ENCODE results near the gene TBXAS1.

Gene TBXAS1

DNA sequence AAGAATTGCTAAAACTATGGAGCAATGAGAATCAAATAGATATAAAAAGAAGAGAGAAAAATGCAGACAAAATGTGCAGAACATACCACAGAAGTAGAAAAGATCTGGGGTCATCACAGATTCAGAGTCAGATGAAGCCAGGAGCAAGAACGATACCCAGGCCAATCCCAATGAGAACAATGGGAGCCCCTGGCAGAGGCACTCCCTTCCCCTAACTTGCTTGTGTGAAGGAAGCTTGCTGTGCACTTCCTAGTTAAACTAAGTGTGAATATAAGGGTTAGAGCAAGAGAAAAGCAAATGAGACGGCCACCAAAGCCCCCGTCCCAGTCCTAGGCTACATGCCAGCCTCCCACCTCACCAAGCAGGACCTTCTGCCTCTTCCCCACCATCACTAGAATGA is 221.0 kb downstream of the TBXAS1 start:
- DNase-seq (ENCODE audit: low spot score), result no peak

DNA sequence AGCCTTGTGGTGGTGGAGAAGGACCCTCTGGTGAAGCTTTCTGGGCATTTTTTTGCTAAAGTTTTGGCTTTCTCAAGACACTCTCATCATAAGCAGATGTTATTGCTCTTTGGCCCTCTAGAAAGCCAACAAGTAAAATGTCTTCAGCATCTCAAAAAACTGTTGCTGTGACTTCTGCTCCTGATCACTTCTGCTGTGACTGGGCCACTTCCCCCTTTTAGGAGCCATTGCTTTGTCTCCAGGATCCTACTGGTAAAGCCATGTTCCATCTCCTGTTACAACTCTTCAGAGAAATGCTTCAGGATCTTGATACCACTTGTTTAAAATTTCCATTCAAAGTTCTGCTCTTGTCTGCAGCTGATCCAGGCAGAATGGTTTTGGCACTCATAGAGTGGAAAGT is 222.8 kb downstream of the TBXAS1 start:
- no peak for DNase-seq (ENCODE audit: low spot score)

DNA sequence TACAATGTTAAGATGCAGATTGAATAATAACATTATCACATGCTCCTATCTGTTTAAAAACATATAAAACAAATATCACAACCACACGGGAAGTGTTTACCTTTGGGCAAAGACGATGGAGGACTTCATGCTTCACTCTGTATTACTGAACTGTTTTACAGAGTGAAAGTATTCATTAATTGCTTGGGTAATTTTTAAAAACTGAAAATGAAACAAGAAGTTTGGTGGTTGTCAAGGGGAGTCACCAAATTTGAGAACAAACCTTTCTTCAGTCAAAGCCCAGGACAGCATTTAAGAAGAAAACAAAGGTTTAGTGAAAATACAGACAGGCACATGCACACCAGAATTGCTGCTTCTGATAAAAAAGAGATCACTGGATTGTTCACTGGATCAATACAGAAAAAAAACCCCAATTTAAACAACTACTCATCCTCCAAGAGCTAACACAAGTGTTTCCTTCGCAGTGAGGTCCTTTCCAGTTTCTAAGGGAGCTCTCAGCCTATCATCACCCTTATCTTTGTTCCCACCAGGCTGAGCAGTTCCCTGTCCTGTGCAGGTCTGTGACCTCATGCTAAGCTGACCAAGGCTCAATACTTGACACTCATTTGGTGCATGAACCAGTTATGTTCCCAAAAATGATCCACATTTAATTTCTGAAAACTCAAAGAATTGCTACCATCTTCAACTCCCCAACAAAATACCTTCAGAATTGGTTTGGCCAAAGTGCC is 224.9 kb downstream of the TBXAS1 start:
- no peak for DNase-seq (ENCODE audit: low spot score)

DNA sequence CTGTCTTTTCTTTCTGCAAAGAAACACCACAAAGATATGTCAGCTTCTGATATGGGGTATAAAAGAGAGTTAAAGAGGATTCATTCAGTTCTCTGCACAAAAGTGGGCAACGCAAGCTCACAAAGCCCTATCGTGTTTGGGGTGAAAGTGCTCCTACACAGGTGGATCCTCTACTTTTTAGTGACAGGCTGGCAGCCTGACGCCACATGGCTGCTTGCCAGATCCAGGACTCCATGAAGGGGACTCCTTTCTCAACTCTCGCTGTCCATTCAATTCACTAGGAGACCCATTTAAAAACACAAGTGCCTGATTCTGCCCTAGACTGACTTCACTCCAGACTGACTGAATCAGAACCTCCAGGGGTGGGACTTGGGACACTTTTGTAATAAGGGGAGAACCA is 225.7 kb downstream of the TBXAS1 start:
- no peak for DNase-seq (ENCODE audit: low spot score)

DNA sequence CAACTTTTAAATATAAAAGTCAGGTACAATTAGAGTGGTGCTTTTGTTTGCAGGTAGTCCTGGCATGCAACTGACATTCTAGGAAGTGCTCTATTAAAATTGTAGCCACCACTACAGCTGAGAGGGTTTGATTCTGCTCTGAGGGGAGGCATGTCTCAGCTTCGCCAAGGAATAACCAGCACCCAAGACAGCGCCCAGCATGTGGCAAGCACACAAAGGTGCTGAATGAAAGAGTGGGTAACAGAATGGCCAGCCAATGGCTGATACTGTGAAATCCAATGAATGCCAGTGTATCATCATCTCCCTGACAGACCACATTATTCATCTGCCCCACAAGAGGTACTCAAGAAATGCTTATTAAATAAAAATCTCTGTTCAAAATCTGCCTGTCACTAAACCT is 226.8 kb downstream of the TBXAS1 start:
- no peak for DNase-seq (ENCODE audit: low spot score)

DNA sequence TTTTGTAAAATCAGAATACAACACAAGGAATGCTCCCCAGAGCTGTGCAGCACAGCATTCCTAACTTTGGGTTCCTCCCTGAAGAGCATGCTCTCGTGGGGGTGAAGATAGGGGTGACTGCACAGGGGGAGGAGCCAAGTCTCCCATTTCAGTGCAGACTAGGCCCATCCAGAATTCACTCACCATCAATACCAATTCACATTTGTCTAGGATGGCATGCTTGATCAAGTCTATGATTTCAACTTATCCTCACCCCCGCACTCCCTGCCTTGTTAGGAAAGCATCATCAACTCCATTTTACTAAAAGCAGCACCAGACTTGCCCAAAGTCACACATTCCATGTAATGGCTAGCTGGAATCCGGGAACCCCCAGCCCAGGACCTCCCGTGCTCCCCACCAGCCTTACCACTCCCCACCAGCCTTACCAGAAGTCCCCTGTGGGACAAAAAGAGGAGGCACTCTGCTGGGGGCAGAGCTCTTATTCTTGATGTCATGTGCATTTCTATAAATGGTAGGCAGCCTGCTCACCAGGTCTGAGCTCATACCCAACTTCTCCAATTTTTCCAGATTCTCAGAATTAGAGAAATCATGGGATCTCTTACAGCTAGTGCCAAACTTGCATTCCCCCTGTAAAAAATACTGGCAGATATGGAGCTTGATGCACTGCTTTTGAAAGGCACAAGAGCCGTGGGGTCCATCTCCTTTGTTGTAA is 227.5 kb downstream of the TBXAS1 start:
- DNase-seq (ENCODE audit: low spot score), result no peak

DNA sequence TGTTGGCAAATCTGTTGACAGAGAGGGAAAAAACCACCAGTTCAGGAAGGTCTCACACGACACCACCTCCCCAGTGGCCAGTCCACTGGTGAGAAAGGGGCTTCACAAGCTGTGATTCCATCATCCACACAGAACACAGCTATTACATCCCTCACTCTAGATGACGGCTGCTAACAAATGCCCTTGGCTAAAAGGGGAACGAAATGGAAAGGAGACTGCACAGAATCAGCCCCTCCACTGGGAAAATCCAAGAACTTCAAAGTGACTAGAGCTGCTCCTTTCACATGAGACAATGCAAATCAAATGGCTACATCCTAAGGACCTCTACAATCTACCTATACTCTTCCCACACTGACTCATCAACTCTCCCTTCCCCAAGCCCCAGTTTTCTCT is 228.1 kb downstream of the TBXAS1 start:
- no peak for DNase-seq (ENCODE audit: low spot score)

DNA sequence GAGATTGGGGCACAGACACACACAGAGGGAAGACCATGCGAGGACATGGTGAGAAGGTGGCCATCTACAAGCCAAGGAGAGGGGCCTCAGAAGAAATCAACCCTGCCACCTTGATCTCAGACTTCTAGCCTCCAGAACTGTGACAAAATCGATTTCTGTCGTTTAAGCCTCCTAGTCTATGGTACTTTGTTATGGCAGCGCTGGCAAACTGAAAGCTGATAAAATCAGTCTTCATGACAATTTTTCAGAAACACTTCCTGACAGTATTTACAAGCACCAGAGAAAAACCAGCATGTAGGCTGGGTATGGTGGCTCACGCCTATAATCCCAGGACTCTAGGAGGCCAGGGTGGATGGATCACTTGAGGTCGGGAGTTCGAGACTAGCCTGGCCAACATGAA is 229.5 kb downstream of the TBXAS1 start:
- DNase-seq (ENCODE audit: low spot score), result no peak

DNA sequence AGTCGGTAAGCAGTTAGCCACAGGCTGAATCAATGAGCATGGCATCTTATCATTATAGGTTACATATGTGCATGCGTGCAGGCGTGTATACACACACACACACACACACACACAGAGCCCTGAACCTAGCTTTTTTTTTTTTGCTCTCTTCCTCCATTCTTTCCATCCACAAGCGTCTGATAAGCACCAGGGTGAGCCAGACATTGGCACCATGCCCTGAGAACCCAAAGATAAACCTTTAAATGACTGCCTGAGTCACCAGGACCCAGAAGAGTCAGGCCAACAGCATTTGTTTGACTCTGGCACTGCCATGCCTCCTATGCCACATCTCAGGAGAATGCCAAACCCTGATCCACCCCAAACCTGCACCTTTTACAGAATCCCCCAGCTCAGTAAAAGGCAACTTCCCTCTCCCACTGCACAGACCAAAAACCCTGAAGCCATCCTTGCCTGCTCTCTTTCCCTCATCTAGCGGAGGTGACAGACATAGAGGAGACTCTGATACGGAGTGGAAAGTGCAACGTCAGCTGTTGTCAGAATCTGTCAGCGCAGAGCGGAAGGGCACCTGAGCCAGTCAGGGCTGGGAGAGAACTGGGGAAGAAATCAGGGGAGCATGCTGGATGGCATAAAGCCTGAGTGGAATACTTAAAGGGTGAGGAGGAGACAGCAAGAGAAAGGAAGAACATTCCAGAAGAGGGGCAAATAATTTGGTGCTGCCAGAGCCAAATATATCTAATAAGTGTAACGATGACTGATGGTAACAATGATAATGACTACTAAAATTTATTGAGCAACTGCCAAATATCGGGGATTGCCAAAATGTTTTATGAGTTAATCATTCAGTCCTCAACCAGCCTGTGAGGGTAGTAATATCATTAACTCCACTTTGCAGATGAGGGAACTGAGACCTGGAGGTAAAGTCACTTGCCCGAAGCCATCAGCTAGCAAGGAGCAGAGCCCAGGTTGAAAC is 230.5 kb downstream of the TBXAS1 start:
- DNase-seq (ENCODE audit: low spot score), result peak; percentile 91

DNA sequence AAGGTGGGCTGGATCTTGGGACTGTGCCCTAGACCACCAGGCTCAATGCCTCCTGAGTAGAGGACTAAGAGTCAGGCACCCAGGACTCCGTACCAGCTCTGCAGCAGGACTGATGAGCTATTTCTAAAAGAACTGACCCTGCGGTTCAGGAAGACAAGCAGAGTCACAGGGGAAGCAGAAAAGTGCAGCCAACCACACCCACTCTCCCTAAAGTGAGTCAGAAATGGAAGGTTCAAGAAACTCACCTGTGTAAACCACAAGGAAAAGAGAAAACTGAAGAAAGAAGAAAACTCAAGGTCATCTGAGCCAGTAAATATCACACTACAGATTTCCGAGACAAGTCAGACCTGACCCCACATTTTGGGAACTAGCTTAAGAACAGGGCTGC is 231.2 kb downstream of the TBXAS1 start:
- peak; percentile 50 for DNase-seq (ENCODE audit: low spot score)

DNA sequence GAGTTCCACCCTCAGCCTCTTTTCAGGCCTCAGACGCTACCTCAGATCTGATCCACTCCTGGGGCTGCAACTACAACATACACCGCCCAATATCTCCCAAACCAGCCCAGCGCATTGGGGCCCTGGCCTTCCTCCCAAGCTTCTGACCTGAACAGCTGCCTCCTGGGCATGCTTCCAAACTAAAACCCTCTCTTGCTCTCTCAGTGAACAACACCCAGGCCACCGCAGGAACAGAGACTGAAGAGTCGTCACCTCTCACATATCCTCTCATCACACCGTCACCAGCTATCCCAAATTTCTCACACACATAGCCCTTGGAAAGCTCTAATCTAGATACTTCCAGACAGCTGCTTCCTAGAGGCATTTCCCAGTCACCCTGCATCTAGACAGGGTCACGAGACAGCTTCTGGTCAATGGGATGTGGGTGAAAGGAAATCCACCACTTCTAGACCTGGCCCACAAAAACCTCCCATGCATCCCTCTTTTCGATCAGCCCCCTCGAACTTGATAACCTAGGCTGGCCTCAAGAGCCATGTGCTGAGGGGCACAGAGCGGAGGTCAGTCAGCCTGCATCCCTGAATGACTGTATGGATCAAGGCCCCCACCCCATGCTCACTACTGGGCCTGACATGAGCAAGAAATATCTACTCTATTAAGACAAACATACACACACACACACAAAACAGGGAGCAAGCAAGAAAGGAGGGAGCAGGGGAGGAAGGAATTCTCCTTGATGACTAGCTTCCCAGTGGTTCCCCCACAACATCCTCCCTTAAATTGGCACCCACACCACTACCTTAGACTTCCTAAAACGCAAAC is 231.9 kb downstream of the TBXAS1 start:
- DNase-seq (ENCODE audit: low spot score), result peak; percentile 79

DNA sequence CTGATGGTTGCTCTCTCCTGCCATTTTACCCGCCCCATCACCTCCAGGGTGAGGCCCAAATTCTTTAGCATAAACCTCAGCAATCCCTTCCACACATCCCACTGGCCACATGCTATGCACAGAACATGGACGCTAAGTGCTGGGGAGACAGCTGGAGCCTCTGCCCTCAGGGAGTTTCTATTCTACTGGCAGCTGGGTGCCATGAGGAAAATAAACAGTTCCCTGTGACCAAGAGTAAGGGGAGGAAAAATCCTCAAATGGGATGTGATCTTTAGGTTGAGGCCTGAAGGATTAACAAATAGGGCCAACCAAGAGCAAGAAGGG is 232.5 kb downstream of the TBXAS1 start:
- DNase-seq (ENCODE audit: low spot score), result peak; percentile 26

DNA sequence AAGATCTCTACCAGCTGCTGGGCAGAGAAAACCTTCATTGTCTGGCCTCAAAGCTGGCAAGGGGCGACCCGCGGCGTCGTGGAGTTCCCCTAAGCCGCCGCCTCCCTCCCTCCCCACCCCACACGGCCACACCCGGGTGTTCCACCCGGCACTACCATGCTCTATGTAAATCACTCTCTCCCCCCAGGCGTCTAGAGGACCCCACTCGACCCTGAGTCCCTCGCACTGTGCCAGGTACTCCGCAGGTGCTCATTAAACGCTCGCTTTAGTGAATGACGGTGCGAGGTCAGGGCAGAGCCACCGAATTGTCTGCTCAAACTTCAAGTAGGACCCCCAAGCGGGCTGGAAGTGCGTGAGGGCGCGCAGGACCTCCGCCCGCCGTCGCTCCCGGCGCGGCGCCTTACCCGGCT is 233.1 kb downstream of the TBXAS1 start:
- peak; percentile 48 for DNase-seq (ENCODE audit: low spot score)

DNA sequence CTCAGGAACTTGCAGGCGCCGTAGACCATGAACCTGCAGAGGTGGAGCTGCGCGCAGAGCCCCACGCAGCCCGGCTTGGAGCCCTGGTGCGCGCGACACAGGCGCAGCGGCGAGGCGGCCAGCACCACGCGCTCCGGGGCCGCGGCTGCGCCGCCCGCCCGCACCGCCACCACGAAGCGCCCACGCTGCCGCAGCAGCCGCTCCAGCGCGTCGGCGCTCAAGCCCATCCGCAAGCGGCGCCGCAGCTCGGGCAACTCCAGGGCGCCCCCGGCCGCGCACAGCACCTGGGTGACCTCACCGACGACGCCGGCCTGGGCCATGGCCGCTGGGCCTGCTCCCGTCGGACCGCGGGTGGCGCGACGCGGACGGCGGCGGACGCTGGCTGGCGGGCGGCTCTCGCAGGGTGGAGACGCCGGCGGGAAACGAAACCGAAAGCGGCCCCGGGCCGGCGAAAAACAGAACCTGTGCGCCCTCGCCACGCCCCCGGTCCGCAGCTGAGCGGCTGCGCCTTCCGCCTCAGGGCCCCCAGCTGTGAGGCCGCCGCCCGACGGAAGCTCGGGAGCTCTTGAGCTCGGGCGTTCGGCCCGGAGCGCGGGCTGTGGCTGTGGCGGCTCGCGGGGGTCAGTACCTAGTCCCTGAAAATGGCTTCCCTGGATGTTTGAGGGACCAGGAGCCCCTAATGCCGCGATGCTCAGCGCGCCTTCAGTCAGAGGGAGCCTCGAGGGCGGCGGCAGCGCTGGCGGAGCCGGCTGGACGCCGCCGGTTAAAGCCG is 233.7 kb downstream of the TBXAS1 start, which contains the start of gene PARP12:
TSS of gene PARP12 (minus strand) at position 424 of the 772 bp plus-strand sequence. CDS start at position 320, 104 bp downstream.
- DNase-seq (ENCODE audit: low spot score), result peak; percentile 89

DNA sequence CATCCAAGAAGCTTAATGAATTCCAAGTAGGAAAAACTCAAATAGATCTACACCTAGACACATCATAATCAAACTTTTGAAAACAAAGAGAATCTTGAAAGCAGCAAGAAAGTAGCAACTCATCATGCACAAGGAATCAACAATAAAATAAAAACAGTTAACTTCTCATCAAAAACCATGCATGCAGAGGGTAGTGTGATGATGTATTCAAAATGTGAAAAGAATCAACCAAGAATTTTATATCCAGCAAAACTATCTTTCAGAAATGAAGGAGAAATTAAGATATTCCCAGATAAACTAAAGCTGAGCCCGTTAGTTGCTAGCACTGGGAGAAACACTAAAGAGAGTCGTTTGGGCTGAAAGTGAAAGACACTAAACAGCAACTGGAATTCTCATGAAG is 238.0 kb downstream of the TBXAS1 start:
- no peak for DNase-seq (ENCODE audit: low spot score)

DNA sequence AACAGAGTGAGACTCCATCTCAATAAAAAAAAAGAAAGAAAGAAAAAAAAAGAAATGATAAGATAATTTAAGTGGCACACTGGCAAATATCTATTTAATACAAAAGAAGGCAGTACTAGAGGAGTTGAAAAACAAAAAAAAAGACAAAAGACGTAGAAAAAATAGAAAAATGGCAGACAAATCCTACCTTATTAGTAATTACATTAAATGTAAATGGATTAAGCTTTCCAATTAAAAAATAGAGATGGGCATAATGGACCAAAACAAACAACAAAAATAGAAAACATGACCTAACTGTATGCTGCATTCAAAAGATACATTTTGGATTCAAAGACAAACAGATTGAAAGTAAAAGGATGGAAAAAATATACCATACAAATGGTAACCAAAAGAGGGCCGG is 239.0 kb downstream of the TBXAS1 start:
- DNase-seq (ENCODE audit: low spot score), result no peak

DNA sequence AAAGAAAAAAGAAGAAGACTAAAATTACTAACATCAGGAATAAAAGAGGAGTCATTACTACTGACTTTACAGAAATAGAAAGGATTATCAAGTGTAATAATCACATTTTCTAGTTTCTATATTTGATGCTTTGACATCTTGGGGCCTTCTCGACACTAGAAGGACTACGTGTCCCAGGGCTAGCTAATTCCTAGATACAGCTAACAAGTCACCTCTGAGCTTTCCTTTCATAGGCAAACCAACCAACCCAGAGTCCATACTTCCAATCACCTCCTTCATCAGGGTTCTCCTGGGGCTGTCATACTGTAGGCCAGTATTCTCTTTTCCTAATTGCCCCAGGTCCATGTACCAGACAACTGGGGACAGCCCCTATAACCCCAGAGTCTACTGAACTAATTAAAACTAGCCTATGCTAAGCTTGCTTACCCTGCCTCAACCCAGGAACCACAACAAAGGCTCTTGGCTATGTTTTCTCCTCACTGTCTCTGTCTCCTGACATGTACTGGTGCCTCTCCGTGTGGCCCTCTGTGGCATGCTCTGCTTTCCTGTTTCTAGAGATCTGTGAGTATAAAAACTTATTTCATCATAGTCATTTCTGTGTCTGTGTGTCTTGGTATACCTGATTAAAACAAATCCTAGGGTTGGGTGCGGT is 240.4 kb downstream of the TBXAS1 start:
- no peak for DNase-seq (ENCODE audit: low spot score)

Data from hematopoietic multipotent progenitor cell treated with erythropoietin and hydrocortisone succinate and interleukin-3 and kit ligand, for 17 days (in vitro differentiated cells).